PC-9 (cell line): Measurements from ENCODE around the gene TFAP2B.

ENCODE experiments used
- EZH2 ChIP-seq: fragments of 200-600 bp; sonication (generic); IDR thresholded peaks from 2 replicates; pipeline ENCODE4 v1.8.0; 2017; ENCODE audit warnings: antibody characterized with exemption, low read depth
- TF ChIP-seq, protein P1 (sequence below): fragments of 200-600 bp; sonication (generic); conservative IDR thresholded peaks from 2 replicates; pipeline ENCODE4 v1.6.1; 2017; ENCODE audit warnings: mixed run types, antibody characterized with exemption, mild to moderate bottlenecking, moderate library complexity

DNA sequence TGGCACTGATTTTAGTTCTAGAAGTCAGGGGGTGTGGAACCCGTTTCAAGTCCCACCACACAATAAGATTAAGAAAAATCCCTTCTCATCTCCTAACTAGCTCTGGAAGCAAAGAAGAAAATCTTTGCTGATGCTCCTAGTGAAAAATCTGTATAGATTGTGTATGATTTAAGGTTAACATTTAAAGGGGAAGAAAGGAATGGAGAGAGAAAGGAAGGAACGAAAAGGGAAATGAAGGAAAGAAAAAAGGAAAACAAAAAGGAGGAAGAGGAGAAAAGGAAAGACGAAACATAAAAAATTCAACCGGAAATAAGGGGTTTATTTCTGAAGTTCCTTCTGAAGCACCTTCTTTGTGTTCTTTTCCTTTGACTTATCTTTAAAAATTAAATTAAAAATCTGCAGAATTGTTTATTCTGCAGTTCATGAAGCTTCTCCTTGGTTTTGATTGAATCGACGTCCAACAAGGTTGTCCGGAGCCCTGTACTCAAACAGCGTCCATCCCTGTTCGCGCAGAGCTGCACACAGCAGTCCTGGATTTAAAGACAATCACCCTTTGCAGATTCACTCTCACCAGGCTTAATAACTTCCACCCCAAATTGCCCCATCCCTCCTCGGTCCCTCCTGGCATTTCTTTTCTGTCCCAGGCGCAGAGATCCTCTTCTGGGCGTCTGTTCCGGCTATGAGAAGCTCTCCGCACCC, 1.6 kb upstream of the TFAP2B start:
- TF ChIP-seq, protein P1, sequence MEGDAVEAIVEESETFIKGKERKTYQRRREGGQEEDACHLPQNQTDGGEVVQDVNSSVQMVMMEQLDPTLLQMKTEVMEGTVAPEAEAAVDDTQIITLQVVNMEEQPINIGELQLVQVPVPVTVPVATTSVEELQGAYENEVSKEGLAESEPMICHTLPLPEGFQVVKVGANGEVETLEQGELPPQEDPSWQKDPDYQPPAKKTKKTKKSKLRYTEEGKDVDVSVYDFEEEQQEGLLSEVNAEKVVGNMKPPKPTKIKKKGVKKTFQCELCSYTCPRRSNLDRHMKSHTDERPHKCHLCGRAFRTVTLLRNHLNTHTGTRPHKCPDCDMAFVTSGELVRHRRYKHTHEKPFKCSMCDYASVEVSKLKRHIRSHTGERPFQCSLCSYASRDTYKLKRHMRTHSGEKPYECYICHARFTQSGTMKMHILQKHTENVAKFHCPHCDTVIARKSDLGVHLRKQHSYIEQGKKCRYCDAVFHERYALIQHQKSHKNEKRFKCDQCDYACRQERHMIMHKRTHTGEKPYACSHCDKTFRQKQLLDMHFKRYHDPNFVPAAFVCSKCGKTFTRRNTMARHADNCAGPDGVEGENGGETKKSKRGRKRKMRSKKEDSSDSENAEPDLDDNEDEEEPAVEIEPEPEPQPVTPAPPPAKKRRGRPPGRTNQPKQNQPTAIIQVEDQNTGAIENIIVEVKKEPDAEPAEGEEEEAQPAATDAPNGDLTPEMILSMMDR: no peak
- no peak for TF ChIP-seq EZH2
